GM19025 (cell line): ENCODE measurements around the gene PALLD.
"Not testable (repeated sequence)": the region's sequence is repeated elsewhere in the genome, so short reads cannot be mapped to it uniquely, and the experiment has no call there.

ENCODE experiments used
- ATAC-seq: cut with Tn5 transposase; IDR thresholded peaks from one replicate; pipeline ENCODE4 v1.9.1; 2021; ENCODE audit warnings: mild to moderate bottlenecking, low read depth, moderate library complexity; ENCODE audit not compliant: unreplicated experiment

Gene PALLD

GRCh38 chr4:168802222-168802621, 305.4 kb downstream of the PALLD start:
- ATAC-seq: no peak

GRCh38 chr4:168803052-168803451, 306.2 kb downstream of the PALLD start:
- not testable (repeated sequence) for ATAC-seq

DNA sequence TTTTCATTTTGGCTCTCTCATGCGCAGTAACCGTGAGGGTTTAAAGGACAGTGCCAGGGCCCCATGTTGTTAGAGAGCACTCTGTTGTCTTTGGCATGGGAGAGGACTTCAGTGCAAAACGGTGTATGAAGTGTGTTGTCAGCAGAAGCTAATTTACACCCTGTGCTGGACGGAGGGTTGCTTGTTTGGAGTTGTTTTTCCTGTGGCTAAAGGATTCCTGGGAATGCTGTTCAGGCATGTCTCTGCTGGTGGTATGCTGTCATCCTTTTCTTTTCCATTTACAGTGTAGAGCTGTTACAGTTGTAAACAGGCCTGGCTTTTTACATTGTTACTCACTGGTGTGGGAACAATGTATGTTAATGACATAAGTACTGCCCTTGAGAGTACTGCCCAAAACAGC, 306.9 kb downstream of the PALLD start:
- ATAC-seq: no peak

GRCh38 chr4:168804146-168804545, 307.3 kb downstream of the PALLD start:
- ATAC-seq: no peak

- ATAC-seq: no peak
These were observed 308.5 kb downstream of the PALLD start for GRCh38 chr4:168805341-168805740.

DNA sequence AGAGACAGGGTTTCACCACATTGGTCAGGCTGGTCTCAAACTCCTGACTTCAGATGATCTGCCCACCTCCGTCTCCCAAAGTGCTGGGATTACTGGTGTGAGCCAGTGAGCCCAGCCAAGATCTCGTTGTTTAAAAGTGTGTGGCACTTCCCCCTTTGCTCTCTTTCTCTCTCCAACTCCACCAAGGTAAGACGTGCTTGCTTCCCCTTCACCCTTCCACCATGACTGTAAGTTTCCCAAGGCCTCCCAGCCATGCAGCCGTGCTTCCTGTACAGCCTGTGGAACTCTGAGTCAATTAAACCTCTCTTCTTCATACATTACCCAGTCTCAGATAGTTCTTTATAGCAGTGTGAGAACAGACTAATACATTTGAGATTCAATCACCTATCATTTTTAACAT, 309.4 kb downstream of the PALLD start:
- ATAC-seq: not testable (repeated sequence)

DNA sequence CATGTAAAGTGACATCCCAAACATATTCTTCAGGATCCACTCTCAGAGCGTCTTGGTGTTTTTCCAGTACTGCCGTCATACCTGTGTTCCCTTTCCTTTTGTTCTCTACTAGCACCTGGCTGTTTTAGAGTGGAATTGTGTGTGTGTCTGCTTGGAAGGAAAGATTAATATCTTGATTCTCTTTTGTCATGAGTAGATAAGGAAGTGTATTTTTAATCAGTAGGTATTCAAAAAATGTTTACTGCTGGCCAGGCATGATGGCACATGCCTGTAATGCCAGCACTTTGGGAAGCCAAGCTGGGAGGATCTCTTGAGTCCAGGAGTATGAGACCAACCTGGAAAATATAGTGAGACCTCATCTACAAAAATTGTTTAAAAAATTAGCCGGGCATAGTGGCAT, 314.4 kb downstream of the PALLD start:
- ATAC-seq: no peak

GRCh38 chr4:168811786-168812651, 315.2 kb downstream of the PALLD start:
- no peak for ATAC-seq

GRCh38 chr4:168812806-168813205, 316.0 kb downstream of the PALLD start:
- ATAC-seq: no peak

DNA sequence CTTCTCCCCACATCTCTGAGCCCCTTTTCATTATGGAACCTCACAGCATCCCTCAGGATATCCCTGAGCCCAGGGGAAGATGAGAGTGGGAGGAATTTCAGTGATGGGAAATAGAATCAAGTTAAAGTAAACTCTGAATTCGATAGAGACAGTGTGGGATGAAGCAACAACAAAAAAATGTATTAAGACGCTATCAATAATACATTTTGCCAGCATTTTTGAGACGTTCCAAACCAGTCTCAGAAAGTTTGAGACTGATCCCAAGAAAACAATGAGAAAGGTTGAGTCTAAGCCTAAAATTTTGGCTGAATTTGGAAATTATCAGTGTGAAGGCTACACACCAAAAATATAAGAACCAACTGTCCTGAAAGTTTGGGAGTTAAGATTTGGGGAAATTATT, 317.0 kb downstream of the PALLD start:
- no peak for ATAC-seq

DNA sequence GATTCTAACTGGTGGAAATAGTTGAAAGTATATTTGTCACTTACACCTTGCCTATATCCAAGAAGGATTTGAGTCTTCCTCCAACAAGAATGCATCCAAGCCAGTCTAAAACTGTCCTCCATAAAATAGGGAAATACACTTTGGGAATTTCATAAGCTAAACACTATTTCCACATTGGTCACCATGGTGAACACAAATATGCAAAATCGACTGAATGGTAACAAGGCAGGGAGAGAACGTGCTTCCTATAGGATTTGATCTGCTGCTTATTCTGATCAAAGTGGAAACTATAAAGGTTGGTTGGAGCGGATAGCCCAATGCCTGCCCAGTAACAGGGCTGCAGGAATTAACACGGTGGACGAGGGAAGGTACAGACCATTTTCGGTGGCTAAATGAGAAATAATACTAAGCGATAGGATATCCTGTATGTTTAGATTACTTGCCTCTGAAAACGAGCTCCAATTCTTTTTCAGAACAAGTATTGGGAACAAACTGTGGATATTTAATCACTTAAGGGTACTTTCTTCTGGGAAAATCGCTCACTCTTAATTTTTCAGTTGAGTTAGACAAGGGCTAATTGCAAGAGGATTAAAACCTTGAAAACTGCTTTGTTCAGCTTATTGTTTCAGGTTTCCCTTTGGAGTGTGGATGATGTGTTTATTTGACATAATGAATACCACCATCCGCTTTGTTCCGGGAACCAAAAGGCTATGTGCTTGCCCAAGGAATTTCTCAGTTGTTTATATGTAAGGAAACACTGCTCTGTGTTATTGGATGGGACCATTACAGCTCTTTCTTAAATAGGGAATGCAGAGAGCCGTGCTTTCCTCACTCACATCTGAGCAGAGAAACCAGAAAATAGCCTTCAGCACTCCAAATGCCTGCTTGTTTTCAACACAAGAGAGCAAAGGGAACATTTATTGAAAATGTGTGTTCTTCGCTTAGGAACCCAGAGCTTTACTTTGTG, 318.8 kb downstream of the PALLD start:
- no peak for ATAC-seq

DNA sequence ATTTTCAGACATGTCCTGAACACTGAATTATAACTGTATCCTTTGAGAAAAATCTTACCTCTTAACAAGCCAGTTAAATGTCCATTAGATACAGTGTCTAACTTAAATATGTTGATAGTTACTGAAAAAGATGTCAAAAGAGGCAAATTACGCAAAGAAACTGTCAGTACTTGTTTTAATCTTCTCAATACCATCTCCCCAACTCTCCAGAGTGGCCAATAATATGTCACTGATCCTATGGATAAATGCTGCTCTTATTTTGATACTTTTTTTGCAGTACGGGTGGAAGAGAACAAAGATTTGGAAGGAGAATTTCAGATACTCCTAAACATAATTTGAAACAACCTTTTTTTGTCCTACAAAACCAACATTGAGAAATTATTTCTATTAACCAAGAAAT, 320.5 kb downstream of the PALLD start:
- no peak for ATAC-seq

- ATAC-seq: no peak
These were observed 325.6 kb downstream of the PALLD start for GRCh38 chr4:168822481-168822880.

DNA sequence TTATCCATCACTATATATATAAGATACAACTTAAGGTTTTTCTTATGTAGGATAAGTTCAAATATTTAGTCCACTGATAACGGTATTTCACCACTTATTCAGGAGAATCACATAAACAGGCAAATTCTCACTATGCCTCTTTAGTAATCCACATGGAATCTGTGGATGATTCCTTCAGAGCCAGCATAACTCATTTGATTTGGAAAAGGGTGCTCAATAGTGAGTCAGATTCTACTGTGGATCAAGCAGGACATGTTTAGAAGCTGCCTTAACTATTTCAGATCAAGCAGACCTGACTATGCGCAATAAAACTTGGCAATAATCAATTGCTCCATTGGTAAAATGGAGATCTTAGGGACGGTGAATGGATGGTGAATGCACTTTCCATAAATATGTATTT, 329.1 kb downstream of the PALLD start:
- no peak for ATAC-seq

DNA sequence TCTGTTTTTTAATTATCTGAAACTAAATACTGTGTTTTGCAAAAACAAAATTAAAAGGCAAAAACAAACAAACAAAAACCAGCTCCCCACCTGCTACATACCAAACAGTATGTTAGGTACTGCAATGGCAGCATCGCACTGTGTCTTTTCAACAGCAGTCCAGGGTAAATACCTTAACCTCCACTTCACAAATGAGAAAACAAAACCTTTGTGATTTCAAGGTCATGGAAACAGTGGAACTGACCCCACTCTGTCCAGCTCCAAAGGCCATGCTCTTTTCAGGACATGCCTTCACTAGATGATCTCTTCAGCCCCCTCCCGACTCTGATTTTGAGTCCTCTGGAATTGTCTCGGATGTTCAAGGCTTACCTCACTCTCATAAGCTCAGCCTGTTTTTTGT, 329.8 kb downstream of the PALLD start:
- no peak for ATAC-seq

DNA sequence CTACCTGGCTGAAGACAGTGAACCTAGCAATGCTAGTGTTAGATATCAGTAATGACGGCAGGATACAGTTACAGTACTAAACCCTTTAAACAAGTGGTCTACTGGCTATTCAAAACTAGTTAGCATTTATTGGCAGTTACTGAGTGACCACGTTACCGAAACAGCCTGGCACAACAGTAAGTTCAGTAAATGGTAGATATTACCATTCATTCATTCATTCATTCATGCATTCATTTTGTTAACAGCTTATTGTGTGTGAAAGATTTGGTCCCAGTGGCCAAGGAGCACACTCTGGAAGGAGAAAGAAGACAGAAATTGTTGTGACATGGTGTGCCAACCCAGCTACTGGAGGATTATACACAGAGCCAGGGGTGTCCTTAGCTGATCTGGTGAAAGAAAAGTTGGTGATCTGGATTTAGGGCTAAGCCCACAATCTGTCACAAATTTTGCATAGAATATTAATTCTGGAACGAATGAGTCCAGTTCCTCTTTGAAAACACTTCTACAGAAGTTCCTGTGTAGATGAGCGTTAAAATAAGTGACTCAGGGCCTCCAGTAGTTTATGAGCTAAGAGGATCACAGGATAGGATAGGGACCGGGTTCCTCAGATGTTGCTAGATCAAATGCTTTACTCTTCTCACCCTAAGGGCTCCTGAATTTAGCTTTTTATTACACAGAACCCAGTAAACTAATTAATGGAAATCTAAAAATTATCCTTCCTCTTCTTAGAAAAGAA, 334.1 kb downstream of the PALLD start:
- ATAC-seq: no peak

DNA sequence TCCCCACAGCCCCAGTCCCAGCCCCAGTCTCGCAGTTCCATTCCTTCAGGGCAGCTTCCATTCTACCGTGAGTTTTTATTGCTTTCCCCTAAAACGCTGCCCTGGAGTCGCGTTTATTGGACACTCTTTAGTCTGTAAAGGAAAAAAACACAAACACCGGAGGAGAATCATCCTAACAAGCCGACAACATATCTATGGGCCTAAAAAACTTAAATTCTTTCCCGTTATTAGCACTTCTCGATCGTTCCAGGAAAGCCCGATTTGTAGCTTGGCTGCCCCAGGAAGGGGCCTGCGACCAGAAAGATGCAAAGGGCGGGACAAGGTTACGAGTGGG, 334.7 kb downstream of the PALLD start:
- no peak for ATAC-seq

DNA sequence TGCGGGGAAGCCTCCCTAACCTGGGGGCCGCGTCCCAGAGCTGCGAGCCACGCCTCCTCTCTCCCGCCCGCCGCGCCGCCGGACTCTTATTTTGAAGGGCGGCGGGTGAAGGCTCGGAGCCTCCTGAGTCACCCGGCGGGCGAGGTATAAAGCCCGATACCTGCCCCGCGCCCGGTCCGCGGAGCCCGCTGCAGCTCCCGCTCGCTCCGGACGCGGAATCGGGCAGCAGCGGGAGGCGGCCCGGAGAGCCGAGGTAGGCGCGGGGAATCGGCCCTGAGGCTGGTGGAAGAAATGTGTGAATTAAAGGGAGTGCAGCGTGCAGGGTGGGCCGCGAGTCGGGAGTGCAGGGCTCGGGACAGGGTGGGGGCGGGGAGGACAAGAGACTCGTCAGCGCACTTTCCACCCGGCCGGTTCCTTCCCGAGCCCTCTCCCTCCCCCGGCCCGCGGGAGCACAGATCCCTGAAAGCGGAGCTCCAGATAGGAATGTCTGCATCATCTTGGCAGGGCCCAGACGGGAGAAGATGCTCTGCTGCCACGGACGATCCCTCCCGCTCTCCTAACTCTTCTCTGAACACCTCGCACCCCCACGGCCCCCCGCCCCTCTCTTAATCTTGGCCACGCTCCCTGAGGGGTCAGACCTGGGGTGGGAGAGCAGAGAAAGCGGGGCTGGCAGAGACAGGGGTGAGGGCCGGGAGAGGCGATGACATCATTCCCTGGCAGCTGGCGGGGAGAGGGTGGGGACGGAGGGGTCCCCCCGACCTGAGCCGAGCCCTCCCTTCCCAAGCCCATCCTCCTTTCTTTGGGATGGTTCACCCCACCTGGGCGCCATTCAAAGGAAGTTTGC, 335.3 kb downstream of the PALLD start:
- peak; percentile 91 for ATAC-seq

GRCh38 chr4:168832763-168833575, 336.1 kb downstream of the PALLD start:
- no peak for ATAC-seq
